Neural progenitor cell (in vitro differentiated cells): ENCODE results near the gene GTF2F1. TPM values are rescaled to one million over a fixed set of nuclear protein-coding genes. Genes with fewer than 3 reads are reported as not detected.

Experiments
- DNase-seq: peaks from one replicate; pipeline ENCODE4 v3.0.0-alpha.2; 2016; ENCODE audit warnings: low spot score
- H2AFZ ChIP-seq: fragments of 200-600 bp; sonication (generic); replicated peaks from 2 replicates; pipeline ENCODE4 v1.6.1; 2016; ENCODE audit warnings: antibody characterized with exemption
- H3F3A ChIP-seq: fragments of 200-600 bp; sonication (generic); 2 replicates; pipeline ENCODE4 v1.6.1; 2016; ENCODE audit warnings: antibody characterized with exemption, low read depth
- H3K27ac ChIP-seq: fragments of 200-600 bp; sonication (generic); 2 replicates; pipeline ENCODE4 v1.5.1; 2016; ENCODE audit warnings: mild to moderate bottlenecking
- H3K27me3 ChIP-seq: fragments of 200-600 bp; sonication (generic); 2 replicates; pipeline ENCODE4 v1.6.1; 2016; ENCODE audit warnings: mild to moderate bottlenecking, moderate library complexity
- H3K36me3 ChIP-seq: fragments of 200-600 bp; sonication (generic); 2 replicates; pipeline ENCODE4 v1.5.1; 2016
- H3K4me1 ChIP-seq: fragments of 200-600 bp; sonication (generic); 2 replicates; pipeline ENCODE4 v1.6.1; 2016; ENCODE audit warnings: mixed run types
- H3K4me2 ChIP-seq: fragments of 200-600 bp; sonication (generic); 2 replicates; pipeline ENCODE4 v1.6.1; 2016
- H3K4me3 ChIP-seq: fragments of 200-600 bp; sonication (generic); 2 replicates; pipeline ENCODE4 v1.5.1; 2016
- H3K79me2 ChIP-seq: fragments of 200-600 bp; sonication (generic); 2 replicates; pipeline ENCODE4 v1.6.1; 2016; ENCODE audit warnings: low read depth
- H3K9ac ChIP-seq: fragments of 200-600 bp; sonication (generic); 2 replicates; pipeline ENCODE4 v1.6.1; 2016
- H3K9me3 ChIP-seq: fragments of 200-600 bp; sonication (generic); 2 replicates; pipeline ENCODE4 v1.5.1; 2016; ENCODE audit warnings: low read depth
- H4K20me1 ChIP-seq: fragments of 200-600 bp; sonication (generic); 2 replicates; pipeline ENCODE4 v1.6.1; 2016; ENCODE audit warnings: low read depth
- H3K27ac Mint-ChIP-seq: 3 replicates; pipeline ENCODE4 v1.8.0; 2021; ENCODE audit warnings: mixed read lengths
- H3K27me3 Mint-ChIP-seq: 2 replicates; pipeline ENCODE4 v1.8.0; 2022; ENCODE audit warnings: low read depth, mild to moderate bottlenecking, inconsistent platforms, moderate library complexity, mixed read lengths; ENCODE audit not compliant: insufficient read depth
- H3K36me3 Mint-ChIP-seq: 3 replicates; pipeline ENCODE4 v1.8.0; 2021; ENCODE audit warnings: mixed read lengths
- H3K4me1 Mint-ChIP-seq: 3 replicates; pipeline ENCODE4 v1.8.0; 2021; ENCODE audit warnings: mixed read lengths
- H3K4me3 Mint-ChIP-seq: 3 replicates; pipeline ENCODE4 v1.8.0; 2021; ENCODE audit warnings: mild to moderate bottlenecking, moderate library complexity, mixed read lengths
- H3K9me3 Mint-ChIP-seq: 3 replicates; pipeline ENCODE4 v1.8.0; 2020; ENCODE audit warnings: mixed read lengths
- EZH2 ChIP-seq: fragments of 200-600 bp; sonication (generic); IDR thresholded peaks from 2 replicates; pipeline ENCODE4 v1.6.1; 2017; ENCODE audit warnings: antibody characterized with exemption, mild to moderate bottlenecking, moderate library complexity
- EZH2phosphoT487 ChIP-seq: fragments of 200-600 bp; sonication (generic); IDR thresholded peaks from 2 replicates; pipeline ENCODE4 v1.6.1; 2017; ENCODE audit warnings: antibody characterized with exemption
- total RNA-seq: library from RNA; depleted of rRNA; stranded (reverse); fragments of >200 nt; gene quantifications from 2 replicates; pipeline ENCODE4 v1.2.3, GENCODE V29; 2015; ENCODE audit warnings: low replicate concordance
- TF ChIP-seq, protein P1 (sequence below): fragments of 200-600 bp; sonication (generic); IDR thresholded peaks from 2 replicates; pipeline ENCODE4 v1.5.1; 2017; ENCODE audit warnings: antibody characterized with exemption, mild to moderate bottlenecking

GTF2F1 gene
- total RNA-seq, 1 donor from 2014 or later: 36.9 TPM

DNA sequence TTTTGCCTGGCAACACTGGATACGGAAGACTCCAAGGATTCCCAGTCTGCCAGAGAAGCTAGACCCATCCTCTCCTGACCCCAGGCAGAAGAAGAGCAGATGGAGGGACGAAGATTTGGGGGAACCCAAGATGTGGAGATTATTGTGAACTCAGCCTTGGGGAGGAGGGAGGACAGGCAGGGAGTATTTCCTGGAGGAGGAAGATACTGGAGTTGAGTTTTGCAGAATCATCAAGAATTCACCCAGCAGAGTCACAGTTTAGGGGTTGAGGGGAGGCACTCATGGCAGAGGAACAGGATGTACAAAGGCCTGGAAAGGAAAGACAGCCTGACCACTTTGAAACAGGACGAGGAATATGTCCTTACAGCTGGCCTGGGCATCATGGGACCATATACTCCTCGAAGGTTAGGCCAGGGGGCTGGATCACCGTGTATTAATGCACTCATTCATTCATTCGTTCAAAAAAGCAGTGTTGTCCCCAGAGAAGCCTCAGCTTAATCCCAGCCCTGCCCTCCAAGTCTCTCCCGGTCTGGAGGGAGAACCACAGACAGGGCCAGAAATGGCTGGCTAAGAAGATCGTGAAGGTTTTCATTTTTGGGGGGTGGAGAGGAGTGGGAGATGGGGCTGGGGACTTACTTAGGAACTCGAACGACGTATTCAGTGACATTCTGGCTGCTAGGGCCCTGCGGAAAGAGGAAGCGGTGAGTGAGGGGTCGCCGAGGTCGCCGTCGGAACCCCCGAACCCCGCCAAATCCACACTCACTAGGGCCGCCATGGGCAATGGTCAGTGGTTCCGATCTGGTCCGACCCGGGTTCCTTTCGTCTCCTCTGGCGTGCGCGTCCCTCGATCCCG, 517 bp downstream of the GTF2F1 start:
- Histone ChIP-seq H3K79me2 (peaks cover 25% of the 10 kb centered on the region), H3F3A (peaks cover 14% of the 10 kb centered on the region), H3K9me3 (no peaks in the 10 kb centered on the region), H4K20me1 (no peaks in the 10 kb centered on the region), H2AFZ (peak overlapping the region; percentile 54), H3K9ac (peak overlapping the region; percentile 65), H3K4me1 (peaks cover 13% of the 10 kb centered on the region), H3K27ac (no peak overlapping the region), H3K36me3 (no peaks in the 10 kb centered on the region), H3K4me3 (peak overlapping the region; percentile 68), H3K27me3 (no peaks in the 10 kb centered on the region), H3K4me2 (peak overlapping the region; percentile 91)
- TF ChIP-seq EZH2phosphoT487 (no peak), EZH2 (peak; percentile 9)
- TF ChIP-seq, protein P1, sequence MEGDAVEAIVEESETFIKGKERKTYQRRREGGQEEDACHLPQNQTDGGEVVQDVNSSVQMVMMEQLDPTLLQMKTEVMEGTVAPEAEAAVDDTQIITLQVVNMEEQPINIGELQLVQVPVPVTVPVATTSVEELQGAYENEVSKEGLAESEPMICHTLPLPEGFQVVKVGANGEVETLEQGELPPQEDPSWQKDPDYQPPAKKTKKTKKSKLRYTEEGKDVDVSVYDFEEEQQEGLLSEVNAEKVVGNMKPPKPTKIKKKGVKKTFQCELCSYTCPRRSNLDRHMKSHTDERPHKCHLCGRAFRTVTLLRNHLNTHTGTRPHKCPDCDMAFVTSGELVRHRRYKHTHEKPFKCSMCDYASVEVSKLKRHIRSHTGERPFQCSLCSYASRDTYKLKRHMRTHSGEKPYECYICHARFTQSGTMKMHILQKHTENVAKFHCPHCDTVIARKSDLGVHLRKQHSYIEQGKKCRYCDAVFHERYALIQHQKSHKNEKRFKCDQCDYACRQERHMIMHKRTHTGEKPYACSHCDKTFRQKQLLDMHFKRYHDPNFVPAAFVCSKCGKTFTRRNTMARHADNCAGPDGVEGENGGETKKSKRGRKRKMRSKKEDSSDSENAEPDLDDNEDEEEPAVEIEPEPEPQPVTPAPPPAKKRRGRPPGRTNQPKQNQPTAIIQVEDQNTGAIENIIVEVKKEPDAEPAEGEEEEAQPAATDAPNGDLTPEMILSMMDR: no peak
- peak overlapping the region; percentile 72 for H3K27ac Mint-ChIP-seq
- H3K9me3 Mint-ChIP-seq: no peaks in the 10 kb centered on the region
- DNase-seq: peak; percentile 18
- H3K4me3 Mint-ChIP-seq: peak overlapping the region; percentile 96
- peaks cover 10% of the 10 kb centered on the region for H3K36me3 Mint-ChIP-seq
- H3K27me3 Mint-ChIP-seq: peaks cover 2% of the 10 kb centered on the region
- H3K4me1 Mint-ChIP-seq: peaks cover 22% of the 10 kb centered on the region

DNA sequence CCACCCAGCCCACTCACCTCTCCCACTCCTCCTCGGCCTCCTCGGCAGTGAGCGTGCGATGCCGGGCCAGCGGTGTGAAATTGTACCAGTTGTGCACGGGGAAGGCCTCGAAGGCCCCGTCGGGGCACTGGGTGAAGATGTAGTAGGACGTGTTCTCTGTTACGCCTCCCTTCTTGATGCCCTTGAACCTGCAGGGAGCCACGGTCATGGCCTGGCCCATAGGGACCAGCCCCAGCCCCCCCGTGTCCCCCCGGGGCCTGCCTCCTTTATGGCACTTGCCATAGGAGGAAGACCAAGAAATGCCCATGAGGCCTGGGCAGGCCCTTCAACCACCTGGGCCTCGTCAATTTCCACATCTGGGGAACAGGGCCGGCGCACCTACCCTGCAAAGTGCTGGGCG, 5.6 kb downstream of the GTF2F1 start:
- no peak overlapping the region for H3K27ac ChIP-seq
- no peak for DNase-seq
- peaks cover 8% of the 10 kb centered on the region for H3K4me1 Mint-ChIP-seq
- H3K4me2 ChIP-seq: no peak overlapping the region
- TF ChIP-seq, protein P1: no peak
- TF ChIP-seq EZH2phosphoT487 (no peak), EZH2 (no peak)
- no peaks in the 10 kb centered on the region for H3F3A ChIP-seq
- no peak overlapping the region for H2AFZ ChIP-seq
- no peaks in the 10 kb centered on the region for H4K20me1 ChIP-seq
- no peak overlapping the region for H3K4me3 ChIP-seq
- H3K9me3 Mint-ChIP-seq: no peaks in the 10 kb centered on the region
- no peaks in the 10 kb centered on the region for H3K27me3 ChIP-seq
- no peaks in the 10 kb centered on the region for H3K36me3 ChIP-seq
- peaks cover 14% of the 10 kb centered on the region for H3K36me3 Mint-ChIP-seq
- no peak overlapping the region for H3K4me3 Mint-ChIP-seq
- no peaks in the 10 kb centered on the region for H3K9me3 ChIP-seq
- H3K27me3 Mint-ChIP-seq: peaks cover 2% of the 10 kb centered on the region
- peaks cover 7% of the 10 kb centered on the region for H3K4me1 ChIP-seq
- no peak overlapping the region for H3K27ac Mint-ChIP-seq
- H3K79me2 ChIP-seq: peaks cover 20% of the 10 kb centered on the region
- H3K9ac ChIP-seq: no peak overlapping the region

DNA sequence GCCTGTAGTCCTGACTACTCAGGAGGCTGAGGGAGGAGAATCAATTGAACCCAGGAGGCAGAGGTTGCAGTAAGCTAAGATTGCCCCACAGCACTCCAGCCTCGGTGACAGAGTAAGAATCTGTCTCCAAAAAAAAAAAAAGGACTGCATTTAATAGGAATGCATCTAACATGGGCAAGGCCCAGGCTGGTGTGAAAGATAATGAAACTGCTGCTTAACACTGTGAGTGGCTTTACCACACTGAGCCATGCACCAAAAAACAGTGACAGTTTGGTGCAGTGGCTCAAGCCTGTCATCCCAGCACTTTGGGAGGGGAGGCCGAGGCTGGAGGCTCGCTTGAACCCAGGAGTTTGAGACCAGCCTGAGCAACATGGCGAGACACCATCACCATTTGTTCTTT, 8.6 kb downstream of the GTF2F1 start:
- H3K36me3 ChIP-seq: no peaks in the 10 kb centered on the region
- no peaks in the 10 kb centered on the region for H3F3A ChIP-seq
- no peaks in the 10 kb centered on the region for H3K9me3 ChIP-seq
- no peaks in the 10 kb centered on the region for H3K27me3 Mint-ChIP-seq
- H3K4me3 Mint-ChIP-seq: no peak overlapping the region
- H4K20me1 ChIP-seq: no peaks in the 10 kb centered on the region
- no peak for DNase-seq
- H3K9me3 Mint-ChIP-seq: no peaks in the 10 kb centered on the region
- no peaks in the 10 kb centered on the region for H3K79me2 ChIP-seq
- H3K4me2 ChIP-seq: no peak overlapping the region
- no peak overlapping the region for H3K27ac ChIP-seq
- H3K4me1 ChIP-seq: no peaks in the 10 kb centered on the region
- no peaks in the 10 kb centered on the region for H3K4me1 Mint-ChIP-seq
- no peaks in the 10 kb centered on the region for H3K27me3 ChIP-seq
- TF ChIP-seq EZH2 (no peak), EZH2phosphoT487 (no peak)
- TF ChIP-seq, protein P1: no peak
- peaks cover 25% of the 10 kb centered on the region for H3K36me3 Mint-ChIP-seq
- H3K4me3 ChIP-seq: no peak overlapping the region
- no peak overlapping the region for H3K27ac Mint-ChIP-seq
- H2AFZ ChIP-seq: no peak overlapping the region
- no peak overlapping the region for H3K9ac ChIP-seq
